PC-9 (cell line): ENCODE measurements around the gene LRRC2. TPM values are rescaled to one million over a fixed set of nuclear protein-coding genes. Genes with fewer than 3 reads are reported as not detected.

Source experiments
- BruUV-seq: library from RNA; stranded (reverse); fragments of 400-500 nt; replicated peaks from 2 replicates; lab custom pipeline; 2021; lab: Mats Ljungman, UMichigan
- CTCF ChIA-PET: fragments of 300-600 bp; sonication (Branson Sonifier 250); formaldehyde crosslinking; loops from one replicate; lab custom pipeline; 2022; ENCODE audit warnings: antibody characterized with exemption; lab: Charles Lee
- POLR2A ChIA-PET: fragments of 300-600 bp; sonication (Branson Sonifier 250); formaldehyde crosslinking; loops from one replicate; lab custom pipeline; 2022; ENCODE audit warnings: antibody characterized with exemption; ENCODE audit not compliant: unreplicated experiment; lab: Charles Lee
- DNase-seq, 2 experiments: peaks; one replicate each; pipeline versions ENCODE4 v3.0.0 to v3.0.0-alpha.2; 2015 to 2022; ENCODE audit warnings: mixed read lengths in 1 of 2
- H2AFZ ChIP-seq: fragments of 200-600 bp; sonication (generic); 2 replicates; pipeline ENCODE4 v1.8.1; 2017; ENCODE audit warnings: antibody characterized with exemption
- H3F3A ChIP-seq: fragments of 200-600 bp; sonication (generic); 2 replicates; pipeline ENCODE4 v1.8.1; 2017; ENCODE audit warnings: antibody characterized with exemption, mild to moderate bottlenecking, low read depth; ENCODE audit not compliant: insufficient read depth
- H3K27ac ChIP-seq: fragments of 200-600 bp; sonication (generic); 2 replicates; pipeline ENCODE4 v1.6.1; 2016; ENCODE audit warnings: mixed run types
- H3K27me3 ChIP-seq: fragments of 200-600 bp; sonication (generic); 2 replicates; pipeline ENCODE4 v1.6.1; 2016; ENCODE audit warnings: low read depth, mixed run types; ENCODE audit not compliant: insufficient read depth
- H3K36me3 ChIP-seq: fragments of 200-600 bp; sonication (generic); 2 replicates; pipeline ENCODE4 v1.6.1; 2016; ENCODE audit warnings: low read depth, mixed run types
- H3K4me1 ChIP-seq: fragments of 200-600 bp; sonication (generic); replicated peaks from 2 replicates; pipeline ENCODE4 v1.6.1; 2016; ENCODE audit warnings: mixed run types; ENCODE audit not compliant: insufficient read depth
- H3K4me2 ChIP-seq: fragments of 200-600 bp; sonication (generic); 2 replicates; pipeline ENCODE4 v1.6.1; 2017; ENCODE audit warnings: mixed run types
- H3K4me3 ChIP-seq: fragments of 200-600 bp; sonication (generic); 2 replicates; pipeline ENCODE4 v1.6.1; 2016; ENCODE audit warnings: mixed run types
- H3K79me2 ChIP-seq: fragments of 200-600 bp; sonication (generic); 2 replicates; pipeline ENCODE4 v1.6.1; 2017; ENCODE audit warnings: low read depth, mixed run types
- H3K9me2 ChIP-seq: fragments of 200-600 bp; sonication (generic); 2 replicates; pipeline ENCODE4 v1.8.1; 2017; ENCODE audit warnings: mild to moderate bottlenecking; ENCODE audit not compliant: insufficient read depth
- H3K9me3 ChIP-seq: fragments of 200-600 bp; sonication (generic); 2 replicates; pipeline ENCODE4 v1.8.1; 2016; ENCODE audit warnings: low read depth; ENCODE audit not compliant: insufficient read depth
- H4K20me1 ChIP-seq: fragments of 200-600 bp; sonication (generic); 2 replicates; pipeline ENCODE4 v1.8.1; 2017; ENCODE audit not compliant: insufficient read depth
- CTCF ChIP-seq: fragments of 200-600 bp; sonication (generic); conservative IDR thresholded peaks from 2 replicates; pipeline ENCODE4 v1.6.1; 2017; ENCODE audit warnings: mixed run types, antibody characterized with exemption, mild to moderate bottlenecking, moderate library complexity
- EZH2 ChIP-seq: fragments of 200-600 bp; sonication (generic); IDR thresholded peaks from 2 replicates; pipeline ENCODE4 v1.8.0; 2017; ENCODE audit warnings: antibody characterized with exemption, low read depth
- intact Hi-C: fragments of 100-400 bp; cut with micrococcal nuclease; formaldehyde crosslinking; loops from one replicate; pipeline ENCODE4 v1.10.0; 2022; ENCODE audit not compliant: unreplicated experiment
- total RNA-seq: library from RNA; stranded (reverse); gene quantifications from 2 replicates; pipeline ENCODE4 v1.2.3, GENCODE V29; 2021

The LRRC2 gene
- total RNA-seq, 1 experiment from 2014 or later, result 0.22 TPM

GRCh38 chr3:46517016-46517783 lies 48.9 kb downstream of the LRRC2 start:
- ChIA-PET POLR2A (interaction anchor here (0.6 to 0.7 kb wide), 3 partner anchors 189 to 1554 kb away, joined by 3 to 5 read pairs (median 4); no protein-coding TSS in a partner anchor), CTCF (interaction anchor here (0.6 to 1.5 kb wide), 4 partner anchors 25 to 152 kb away, joined by 4 to 12 read pairs (median 6); no protein-coding TSS in a partner anchor)
- H3K79me2 ChIP-seq, result no peaks in the 10 kb centered on the region
- H3K4me1 ChIP-seq, result peaks cover 26% of the 10 kb centered on the region
- no TSS peak for BruUV-seq
- H3K4me2 ChIP-seq, result peak overlapping the region; percentile 37
- no peaks in the 10 kb centered on the region for H4K20me1 ChIP-seq
- no peaks in the 10 kb centered on the region for H3K27me3 ChIP-seq
- no peak overlapping the region for H3K4me3 ChIP-seq
- peaks cover 22% of the 10 kb centered on the region for H3F3A ChIP-seq
- H3K27ac ChIP-seq, result peak overlapping the region; percentile 75
- no peaks in the 10 kb centered on the region for H3K9me2 ChIP-seq
- H2AFZ ChIP-seq, result no peak overlapping the region; the same call in 1 of the 2 replicates
- intact Hi-C loops, result loop anchor here (2.0 kb wide), 2 partner anchors 28 to 42 kb away; no protein-coding TSS in a partner anchor
- no peaks in the 10 kb centered on the region for H3K9me3 ChIP-seq
- TF ChIP-seq CTCF (no peak), EZH2 (no peak)
- no peaks in the 10 kb centered on the region for H3K36me3 ChIP-seq
- DNase-seq, result peak; percentile 62 to 93

- DNase-seq, result no peak
- Histone ChIP-seq H3K79me2 (no peaks in the 10 kb centered on the region), H3K27me3 (no peaks in the 10 kb centered on the region), H3K27ac (peak overlapping the region; percentile 75), H3K4me2 (peak overlapping the region; percentile 24; the same call in 1 of the 2 replicates), H3K9me3 (no peaks in the 10 kb centered on the region), H3F3A (peaks cover 22% of the 10 kb centered on the region), H3K9me2 (no peaks in the 10 kb centered on the region), H4K20me1 (no peaks in the 10 kb centered on the region), H2AFZ (no peak overlapping the region), H3K4me3 (no peak overlapping the region), H3K36me3 (no peaks in the 10 kb centered on the region), H3K4me1 (peaks cover 26% of the 10 kb centered on the region)
- ChIA-PET CTCF (interaction anchor here (0.6 to 1.5 kb wide), 4 partner anchors 26 to 152 kb away, joined by 4 to 12 read pairs (median 6); no protein-coding TSS in a partner anchor), POLR2A (interaction anchor here (0.6 to 0.7 kb wide), 3 partner anchors 190 to 1553 kb away, joined by 3 to 5 read pairs (median 4); no protein-coding TSS in a partner anchor)
- BruUV-seq, result no TSS peak
- no peak for TF ChIP-seq CTCF
- intact Hi-C loops, result loop anchor here (2.0 kb wide), 2 partner anchors 28 to 42 kb away; no protein-coding TSS in a partner anchor
These were observed 49.6 kb downstream of the LRRC2 start for GRCh38 chr3:46516521-46516920.

- BruUV-seq, result no TSS peak
- Histone ChIP-seq H3K9me3 (no peaks in the 10 kb centered on the region), H3K4me1 (peaks cover 16% of the 10 kb centered on the region), H3K9me2 (no peaks in the 10 kb centered on the region), H3K36me3 (no peaks in the 10 kb centered on the region), H3K27me3 (no peaks in the 10 kb centered on the region), H3F3A (peaks cover 11% of the 10 kb centered on the region), H3K4me2 (no peak overlapping the region), H2AFZ (no peak overlapping the region), H3K27ac (no peak overlapping the region), H3K79me2 (no peaks in the 10 kb centered on the region), H4K20me1 (no peaks in the 10 kb centered on the region), H3K4me3 (no peak overlapping the region)
- ChIA-PET POLR2A (no interaction called here), CTCF (no interaction called here)
- no peak for TF ChIP-seq CTCF
- TF ChIP-seq EZH2, result no peak
- DNase-seq, result no peak
- intact Hi-C loops, result no loop called here
These were observed 53.8 kb downstream of the LRRC2 start for GRCh38 chr3:46512191-46512749.
